Keratinocyte (primary cell): Measurements from ENCODE around the gene MRGPRD.

Experiments used
- CTCF ChIP-seq, 3 experiments: IDR thresholded peaks in 1 of 3; conservative IDR thresholded peaks in 1 of 3; optimal IDR thresholded peaks in 1 of 3; 2 replicates in 2 of 3; 3 replicates in 1 of 3; pipeline versions ENCODE3 to v1.5.1; 2011; ENCODE audit warnings: low read length in 3 of 3, mild to moderate bottlenecking in 3 of 3, moderate library complexity in 2 of 3, control low read depth in 1 of 3, inconsistent platforms in 1 of 3; ENCODE audit not compliant: insufficient read depth in 2 of 3; ENCODE audit errors: extremely low read depth in 1 of 3
- EZH2 ChIP-seq: IDR thresholded peaks from one replicate; pipeline ENCODE4 v1.6.1; 2012; ENCODE audit warnings: inconsistent platforms, mild to moderate bottlenecking, low read length, moderate library complexity

GRCh38 chr11:69010964-69011623, 30.3 kb upstream of the MRGPRD start:
- no peak for TF ChIP-seq CTCF (optimal IDR thresholded peaks at IDR 0.05 in 1 of 3, IDR thresholded peaks at IDR 0.05 in 1 of 3, conservative IDR thresholded peaks at IDR 0.05 in 1 of 3; ENCODE audit: extremely low read depth in 1 of 3, insufficient read depth in 2 of 3, low read length in 3 of 3)
- TF ChIP-seq EZH2, result no peak
